HL-60 (cell line): ENCODE data around the gene PLD5.
"Not testable (repeated sequence)": the region's sequence is repeated elsewhere in the genome, so short reads cannot be mapped to it uniquely, and the experiment has no call there.

ENCODE experiments used
- GABPA ChIP-seq: IDR thresholded peaks from 2 replicates; pipeline ENCODE4 v1.6.1; 2012; ENCODE audit warnings: low read depth
- POLR2AphosphoS5 ChIP-seq: IDR thresholded peaks from 2 replicates; pipeline ENCODE4 v1.6.1; 2012; ENCODE audit warnings: low read depth
- TF ChIP-seq, protein P1 (sequence below): IDR thresholded peaks from one replicate; pipeline ENCODE4 v1.5.1; 2011; ENCODE audit warnings: low read length, control low read depth, inconsistent platforms; ENCODE audit not compliant: insufficient read depth
- TF ChIP-seq, protein P2 (sequence below): IDR thresholded peaks from 2 replicates; pipeline ENCODE4 v1.6.1; 2012; ENCODE audit warnings: low read depth; ENCODE audit not compliant: insufficient replicate concordance

GRCh38 chr1:242278406-242278805 lies 246.1 kb downstream of the PLD5 start:
- TF ChIP-seq, protein P1, sequence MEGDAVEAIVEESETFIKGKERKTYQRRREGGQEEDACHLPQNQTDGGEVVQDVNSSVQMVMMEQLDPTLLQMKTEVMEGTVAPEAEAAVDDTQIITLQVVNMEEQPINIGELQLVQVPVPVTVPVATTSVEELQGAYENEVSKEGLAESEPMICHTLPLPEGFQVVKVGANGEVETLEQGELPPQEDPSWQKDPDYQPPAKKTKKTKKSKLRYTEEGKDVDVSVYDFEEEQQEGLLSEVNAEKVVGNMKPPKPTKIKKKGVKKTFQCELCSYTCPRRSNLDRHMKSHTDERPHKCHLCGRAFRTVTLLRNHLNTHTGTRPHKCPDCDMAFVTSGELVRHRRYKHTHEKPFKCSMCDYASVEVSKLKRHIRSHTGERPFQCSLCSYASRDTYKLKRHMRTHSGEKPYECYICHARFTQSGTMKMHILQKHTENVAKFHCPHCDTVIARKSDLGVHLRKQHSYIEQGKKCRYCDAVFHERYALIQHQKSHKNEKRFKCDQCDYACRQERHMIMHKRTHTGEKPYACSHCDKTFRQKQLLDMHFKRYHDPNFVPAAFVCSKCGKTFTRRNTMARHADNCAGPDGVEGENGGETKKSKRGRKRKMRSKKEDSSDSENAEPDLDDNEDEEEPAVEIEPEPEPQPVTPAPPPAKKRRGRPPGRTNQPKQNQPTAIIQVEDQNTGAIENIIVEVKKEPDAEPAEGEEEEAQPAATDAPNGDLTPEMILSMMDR: not testable (repeated sequence)
- TF ChIP-seq, protein P2, sequence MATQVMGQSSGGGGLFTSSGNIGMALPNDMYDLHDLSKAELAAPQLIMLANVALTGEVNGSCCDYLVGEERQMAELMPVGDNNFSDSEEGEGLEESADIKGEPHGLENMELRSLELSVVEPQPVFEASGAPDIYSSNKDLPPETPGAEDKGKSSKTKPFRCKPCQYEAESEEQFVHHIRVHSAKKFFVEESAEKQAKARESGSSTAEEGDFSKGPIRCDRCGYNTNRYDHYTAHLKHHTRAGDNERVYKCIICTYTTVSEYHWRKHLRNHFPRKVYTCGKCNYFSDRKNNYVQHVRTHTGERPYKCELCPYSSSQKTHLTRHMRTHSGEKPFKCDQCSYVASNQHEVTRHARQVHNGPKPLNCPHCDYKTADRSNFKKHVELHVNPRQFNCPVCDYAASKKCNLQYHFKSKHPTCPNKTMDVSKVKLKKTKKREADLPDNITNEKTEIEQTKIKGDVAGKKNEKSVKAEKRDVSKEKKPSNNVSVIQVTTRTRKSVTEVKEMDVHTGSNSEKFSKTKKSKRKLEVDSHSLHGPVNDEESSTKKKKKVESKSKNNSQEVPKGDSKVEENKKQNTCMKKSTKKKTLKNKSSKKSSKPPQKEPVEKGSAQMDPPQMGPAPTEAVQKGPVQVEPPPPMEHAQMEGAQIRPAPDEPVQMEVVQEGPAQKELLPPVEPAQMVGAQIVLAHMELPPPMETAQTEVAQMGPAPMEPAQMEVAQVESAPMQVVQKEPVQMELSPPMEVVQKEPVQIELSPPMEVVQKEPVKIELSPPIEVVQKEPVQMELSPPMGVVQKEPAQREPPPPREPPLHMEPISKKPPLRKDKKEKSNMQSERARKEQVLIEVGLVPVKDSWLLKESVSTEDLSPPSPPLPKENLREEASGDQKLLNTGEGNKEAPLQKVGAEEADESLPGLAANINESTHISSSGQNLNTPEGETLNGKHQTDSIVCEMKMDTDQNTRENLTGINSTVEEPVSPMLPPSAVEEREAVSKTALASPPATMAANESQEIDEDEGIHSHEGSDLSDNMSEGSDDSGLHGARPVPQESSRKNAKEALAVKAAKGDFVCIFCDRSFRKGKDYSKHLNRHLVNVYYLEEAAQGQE: not testable (repeated sequence)
- not testable (repeated sequence) for TF ChIP-seq POLR2AphosphoS5, GABPA
